Measurements from ENCODE around the gene HESX1.

GRCh38 chr3:57227930-57228751 is 28.4 kb upstream of the HESX1 start:
- no peak for TF ChIP-seq SNAPC5 (CRISPR knock-in tag; IDR thresholded peaks at IDR 0.05)
- TF ChIP-seq RFX1 (IDR thresholded peaks at IDR 0.05): no peak
- no peak for TF ChIP-seq TBL1XR1 (IDR thresholded peaks at IDR 0.05; ENCODE audit: low read length in 2 of 2)
- no peak for TF ChIP-seq ZNF561 (CRISPR knock-in tag; conservative IDR thresholded peaks at IDR 0.05)
- TF ChIP-seq IRF2 (CRISPR knock-in tag; IDR thresholded peaks at IDR 0.05): no peak
- TF ChIP-seq RCOR1 (IDR thresholded peaks at IDR 0.05; ENCODE audit: borderline replicate concordance in 1 of 2, low read depth in 2 of 2, low read length in 2 of 2): no peak
- TF ChIP-seq EP300 (IDR thresholded peaks at IDR 0.05; ENCODE audit: low read length): no peak
- TF ChIP-seq TEAD2 (tag; IDR thresholded peaks at IDR 0.05): no peak
- no peak for TF ChIP-seq RBM39 (optimal IDR thresholded peaks at IDR 0.05; ENCODE audit: low read depth, low read length)
- TF ChIP-seq ELF4 (CRISPR knock-in tag; IDR thresholded peaks at IDR 0.05): no peak
- no peak for TF ChIP-seq ZNF75A (CRISPR knock-in tag; IDR thresholded peaks at IDR 0.05)
- no peak for TF ChIP-seq CTCF (IDR thresholded peaks at IDR 0.05 in 2 of 3, conservative IDR thresholded peaks at IDR 0.05 in 1 of 3; ENCODE audit: insufficient read depth in 2 of 3, low read depth in 1 of 3, low read length in 3 of 3)
- no peak for TF ChIP-seq CBX5 (IDR thresholded peaks at IDR 0.05; ENCODE audit: borderline replicate concordance, low read depth)
- no peak for TF ChIP-seq MAFG (tag; conservative IDR thresholded peaks at IDR 0.05)
